ENCODE results near the gene FBXL16. TPM values are rescaled to one million over a fixed set of nuclear protein-coding genes. Genes with fewer than 3 reads are reported as not detected.

The FBXL16 gene
- total and polyA plus RNA-seq, 8 donors: 0.60 to 17.7 (median 2.3) TPM

- H3K36me3 ChIP-seq: no peaks in the 10 kb centered on the region
- no peak overlapping the region for H3K4me3 ChIP-seq
- FAIRE-seq (no peak), DNase-seq (no peak), ATAC-seq (no peak)
- no peak overlapping the region for H3K27ac ChIP-seq
- WGBS, 2 donors: 44 to 55% methylated on average over 21 of the region's 21 CpGs
- no peaks in the 10 kb centered on the region for H3K9me3 ChIP-seq
- H3K4me1 ChIP-seq: peaks cover 0 to 4% (median 0%) of the 10 kb centered on the region in 3 donors
- H3K27me3 ChIP-seq: peaks cover 0 to 16% (median 0%) of the 10 kb centered on the region in 4 donors
- no peak for TF ChIP-seq CTCF (IDR thresholded peaks at IDR 0.05)
- intact Hi-C loops (cut with DNase I): loop anchor here in 2 of 3 donors (5.0 to 10.0 kb wide), 2 partner anchors 344 to 347 kb away; no protein-coding TSS in a partner anchor
These were observed 5.0 kb upstream of the FBXL16 start for GRCh38 chr16:710500-711075.

- Histone ChIP-seq H3K27ac (no peak overlapping the region), H3K4me1 (peaks cover 0 to 4% (median 0%) of the 10 kb centered on the region in 3 donors), H3K9me3 (no peaks in the 10 kb centered on the region), H3K27me3 (peaks cover 0 to 19% (median under 1%) of the 10 kb centered on the region in 4 donors), H3K36me3 (no peaks in the 10 kb centered on the region), H3K4me3 (no peak overlapping the region)
- ATAC-seq (peak in 3 of 4 donors; percentile 3 to 45 (median 28)), FAIRE-seq (no peak), DNase-seq (peak in 1 of 6 donors; percentile 50)
- intact Hi-C loops (cut with DNase I): loop anchor here in 2 of 3 donors (5.0 to 10.0 kb wide), 3 partner anchors 75 to 347 kb away; partner anchors contain the start of genes CHTF18 (in 1 of the 2) and RPUSD1 (in 1 of the 2)
- 17 to 24% methylated on average over 30 of the region's 30 CpGs for WGBS, 2 donors
- TF ChIP-seq CTCF (IDR thresholded peaks at IDR 0.05): no peak
These were observed 4.2 kb upstream of the FBXL16 start for GRCh38 chr16:709566-710499.

GRCh38 chr16:708959-709358 is 3.4 kb upstream of the FBXL16 start:
- WGBS, 2 donors: 47 to 72% methylated on average over 4 of the region's 4 CpGs
- Histone ChIP-seq H3K27ac (no peak overlapping the region), H3K4me3 (no peak overlapping the region), H3K27me3 (peaks cover 0 to 24% (median 3%) of the 10 kb centered on the region in 4 donors), H3K4me1 (no peaks in the 10 kb centered on the region), H3K9me3 (no peaks in the 10 kb centered on the region), H3K36me3 (no peaks in the 10 kb centered on the region)
- DNase-seq: no peak
- no peak for ATAC-seq
- TF ChIP-seq CTCF (IDR thresholded peaks at IDR 0.05): no peak
- intact Hi-C loops (cut with DNase I): loop anchor here in 1 of 3 donors (10.0 kb wide), 1 partner anchor 76 kb away; the partner anchor contains the start of genes CHTF18 and RPUSD1
- FAIRE-seq: no peak

- no peak for DNase-seq
- H3K4me1 ChIP-seq: no peaks in the 10 kb centered on the region
- H3K27me3 ChIP-seq: peaks cover 0 to 31% (median 3%) of the 10 kb centered on the region in 4 donors
- WGBS, 2 donors: 32 to 42% methylated on average over 3 of the region's 3 CpGs
- H3K9me3 ChIP-seq: no peaks in the 10 kb centered on the region
- no peak overlapping the region for H3K4me3 ChIP-seq
- H3K36me3 ChIP-seq: no peaks in the 10 kb centered on the region
- intact Hi-C loops (cut with DNase I): loop anchor here in 1 of 3 donors (10.0 kb wide), 1 partner anchor 77 kb away; the partner anchor contains the start of genes CHTF18 and RPUSD1
- no peak overlapping the region for H3K27ac ChIP-seq
- TF ChIP-seq CTCF (IDR thresholded peaks at IDR 0.05): no peak
- FAIRE-seq: no peak
- ATAC-seq: no peak
These were observed 2.4 kb upstream of the FBXL16 start for GRCh38 chr16:708019-708418.
